Activated CD4-positive, CD25-positive, alpha-beta regulatory T cell treated with anti-CD3 and anti-CD28 coated beads, Interleukin-2, amount 50 U/mL, for 24 hours (primary cell): ENCODE results near the gene SSTR5.

Experiments
- ATAC-seq, 2 donors: fragments of 150-1000 bp; cut with Tn5 transposase; one replicate each; pipeline ENCODE4 v1.10.0; 2021; ENCODE audit warnings: mild to moderate bottlenecking in 1 of 2, moderate library complexity in 1 of 2

The SSTR5 gene

DNA sequence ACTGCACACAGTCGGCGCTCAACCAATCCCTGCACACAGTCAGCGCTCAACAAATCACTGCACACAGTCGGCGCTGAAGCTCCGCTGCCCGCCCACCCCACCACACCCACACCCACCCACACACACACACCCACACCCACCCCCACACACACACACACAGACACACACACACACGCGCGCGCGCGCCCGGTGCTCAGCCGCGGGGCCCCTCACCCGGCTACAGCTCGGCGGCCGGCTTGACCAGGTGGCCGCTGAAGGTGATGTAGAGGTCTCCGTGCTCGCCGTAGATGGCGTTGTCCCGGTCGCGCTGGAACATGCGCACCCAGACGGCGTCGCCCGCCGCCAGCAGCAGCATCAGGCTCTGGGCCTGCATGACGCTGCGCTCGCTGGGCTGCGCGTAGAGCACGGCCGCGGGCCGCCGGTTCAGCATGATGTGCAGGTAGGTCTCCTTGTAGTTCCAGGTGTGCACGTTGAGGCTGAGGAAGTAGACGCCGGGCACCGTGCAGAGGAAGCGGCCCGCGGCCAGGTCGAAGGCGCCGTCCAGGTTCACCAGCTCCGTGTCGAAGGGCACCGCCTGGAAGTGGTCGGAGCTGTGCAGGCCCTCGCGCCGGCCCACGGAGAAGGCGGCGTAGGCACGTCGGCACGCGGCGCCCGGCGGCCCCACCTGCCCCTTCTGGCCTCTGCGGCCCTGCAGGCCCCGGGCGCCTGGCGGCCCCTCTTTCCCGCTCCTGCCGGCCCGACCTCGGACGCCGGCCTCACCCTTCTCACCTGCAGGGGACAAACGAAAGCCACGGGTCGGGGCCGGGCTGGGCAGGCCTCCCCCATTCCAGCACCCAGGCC lies 21.0 kb downstream of the SSTR5 start:
- peak; percentile 15 to 29 for ATAC-seq

DNA sequence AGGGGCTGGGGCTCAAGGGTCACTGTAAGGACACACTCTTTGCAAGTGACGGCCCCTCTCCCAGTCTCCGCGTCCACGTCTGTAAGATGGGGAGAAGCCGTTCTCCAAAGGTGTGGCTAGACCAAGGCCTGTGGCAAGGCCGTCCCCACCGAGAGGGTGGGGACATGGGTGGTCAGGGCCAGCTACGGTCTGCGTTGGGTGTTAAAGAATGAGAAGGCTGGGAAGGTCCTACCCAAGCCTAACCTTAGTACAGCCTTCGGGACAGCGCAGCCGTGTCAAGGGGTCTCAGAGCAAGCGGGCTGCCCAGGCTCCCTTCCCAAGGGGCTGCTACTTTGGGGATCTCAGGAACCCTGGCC lies 21.6 kb downstream of the SSTR5 start:
- ATAC-seq, result no peak

DNA sequence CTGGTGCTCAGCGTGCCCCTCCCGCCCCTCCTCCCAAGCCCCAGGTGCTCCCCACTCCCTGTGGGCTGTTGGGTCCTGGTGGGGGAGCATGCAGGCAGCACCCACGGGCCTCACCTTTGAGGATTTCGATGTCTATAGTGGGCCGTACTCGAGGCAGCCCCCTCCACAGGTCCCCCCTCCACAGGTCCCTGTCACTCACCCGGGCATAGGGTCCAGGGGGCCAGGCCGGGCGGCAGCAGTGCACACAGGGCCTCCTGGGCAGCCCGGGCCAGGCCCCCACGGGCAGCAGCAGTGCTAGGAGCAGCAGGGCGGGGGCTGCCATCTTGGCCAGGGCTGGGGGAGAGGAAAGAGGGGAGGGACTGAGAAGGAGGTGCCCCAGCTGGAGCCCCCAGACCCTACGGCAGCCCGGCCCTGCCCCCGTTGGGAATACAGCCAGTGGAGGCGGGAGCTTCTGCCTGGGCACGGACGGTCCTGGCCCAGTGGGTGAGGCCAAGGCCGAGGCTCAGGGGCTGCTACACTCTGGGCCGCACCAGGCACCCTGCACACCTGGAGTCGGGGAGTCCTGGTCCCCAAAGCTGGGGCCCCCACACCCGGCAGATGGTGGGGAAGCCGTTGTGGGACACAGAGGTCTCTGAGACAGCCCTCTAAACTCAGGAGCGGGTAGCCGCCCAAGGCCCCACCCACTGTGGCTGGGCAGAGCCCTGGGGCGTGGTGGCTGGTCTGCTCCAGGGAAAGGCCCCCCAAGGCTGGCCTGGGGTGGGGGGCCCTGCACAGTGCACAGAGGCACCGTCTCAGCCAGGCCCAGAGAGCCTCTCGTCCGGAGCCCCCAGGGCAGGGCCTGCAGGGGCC lies 22.3 kb downstream of the SSTR5 start:
- ATAC-seq, result no peak

DNA sequence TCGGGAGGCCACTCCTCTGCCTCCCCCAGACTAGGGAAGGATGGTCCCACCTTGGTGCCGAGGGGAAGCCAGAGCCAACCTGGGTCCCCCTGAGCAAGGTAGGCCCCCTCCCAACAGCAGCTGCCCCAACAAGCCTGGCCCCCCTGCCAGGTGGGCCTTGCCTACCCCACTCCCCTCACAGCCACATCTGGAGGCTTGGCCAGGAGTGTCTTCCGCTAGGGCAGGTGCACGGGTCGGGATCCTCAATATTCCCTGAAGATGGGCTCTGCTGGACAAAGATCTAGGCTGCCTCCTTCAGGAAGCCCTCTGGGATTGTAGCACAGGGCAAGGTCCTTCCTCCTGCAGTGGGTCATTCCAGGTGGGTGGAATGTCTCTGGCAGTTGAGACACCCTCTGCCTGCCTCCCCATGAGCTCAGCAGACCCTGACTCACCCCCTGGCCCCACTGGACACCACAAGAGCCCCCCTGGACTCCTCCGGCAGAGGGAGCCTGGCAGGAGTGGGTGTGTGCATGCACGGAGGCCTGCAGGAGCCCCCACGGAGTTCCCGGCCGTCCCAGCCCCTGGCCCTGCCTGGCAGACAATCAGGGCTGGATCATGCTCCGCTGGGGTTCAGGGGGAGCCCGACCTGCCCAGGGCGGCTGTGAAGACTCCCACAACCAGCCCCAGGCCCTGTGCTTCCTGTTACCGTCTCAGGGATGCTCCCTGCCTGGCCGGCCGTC lies 23.1 kb downstream of the SSTR5 start:
- ATAC-seq, result no peak

DNA sequence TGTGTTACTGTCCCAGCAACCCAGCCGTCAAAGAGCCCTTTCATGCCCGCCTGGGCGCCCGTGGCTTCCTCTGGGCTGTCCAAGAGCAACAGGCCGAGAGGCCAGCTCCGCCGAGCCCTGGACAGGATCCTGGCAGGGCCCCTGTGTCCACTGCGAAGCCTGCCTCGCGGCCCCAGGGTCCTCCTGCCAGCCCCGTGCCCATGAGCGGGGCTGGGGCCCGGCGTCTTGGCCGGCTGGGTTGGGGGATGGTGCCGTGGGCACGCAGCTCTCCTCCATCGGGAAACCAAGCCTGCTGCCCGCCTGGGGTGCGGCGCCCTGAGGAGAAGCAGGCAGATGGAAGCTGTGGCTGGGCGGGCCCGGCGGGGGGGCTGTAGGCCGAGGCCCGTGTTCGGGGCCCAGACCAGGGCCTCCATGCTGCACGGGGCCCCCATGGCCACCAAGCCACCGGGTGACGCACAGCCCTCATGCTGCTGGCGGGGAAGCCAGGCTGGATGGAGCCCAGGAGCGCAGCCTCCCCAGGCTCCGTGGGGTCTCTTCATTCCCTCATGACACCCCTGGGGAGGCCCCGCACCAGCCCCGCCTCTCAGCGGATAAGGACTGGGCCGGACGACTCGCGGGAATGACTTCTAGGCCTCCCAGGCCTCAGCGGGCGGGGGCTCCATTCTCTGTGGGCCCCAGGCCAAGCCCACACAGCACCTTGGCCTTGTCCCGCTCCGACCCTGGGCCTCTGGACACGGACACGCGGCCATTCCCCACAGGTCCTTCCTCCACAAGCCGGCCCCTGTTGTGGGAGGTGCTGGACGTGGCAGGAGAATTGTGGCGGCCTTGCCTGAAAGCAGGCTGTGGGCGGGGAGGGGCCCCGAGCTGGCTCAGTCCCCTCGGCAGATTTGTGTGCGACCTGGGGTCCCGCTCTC lies 23.9 kb downstream of the SSTR5 start, which contains the start of gene C1QTNF8:
C1QTNF8 (minus strand) TSS at position 76 of the 914 bp plus-strand sequence. CDS start 1,322 bp downstream, outside the sequence.
- ATAC-seq, result no peak

DNA sequence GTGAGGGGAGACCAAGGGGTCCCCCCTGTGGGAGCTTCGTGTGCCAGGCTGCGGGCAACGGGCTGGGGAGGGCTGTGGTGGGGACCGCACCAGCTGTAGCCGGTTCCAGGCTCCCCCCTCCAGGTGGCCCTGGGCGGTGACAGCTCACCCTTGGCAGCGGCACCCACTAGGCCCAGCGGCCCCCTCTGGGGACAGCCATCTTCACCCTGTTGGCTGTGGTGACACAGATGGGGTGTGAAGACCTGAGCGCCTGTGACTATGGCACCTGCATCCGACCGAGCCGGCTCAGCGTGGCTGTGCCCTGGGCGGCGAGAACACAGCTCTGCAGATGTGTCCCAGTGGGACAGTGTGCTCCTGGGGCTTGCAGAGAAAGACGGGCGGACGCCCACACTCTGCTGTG lies 24.6 kb downstream of the SSTR5 start:
- peak in 1 of 2 donors; percentile 11 for ATAC-seq

DNA sequence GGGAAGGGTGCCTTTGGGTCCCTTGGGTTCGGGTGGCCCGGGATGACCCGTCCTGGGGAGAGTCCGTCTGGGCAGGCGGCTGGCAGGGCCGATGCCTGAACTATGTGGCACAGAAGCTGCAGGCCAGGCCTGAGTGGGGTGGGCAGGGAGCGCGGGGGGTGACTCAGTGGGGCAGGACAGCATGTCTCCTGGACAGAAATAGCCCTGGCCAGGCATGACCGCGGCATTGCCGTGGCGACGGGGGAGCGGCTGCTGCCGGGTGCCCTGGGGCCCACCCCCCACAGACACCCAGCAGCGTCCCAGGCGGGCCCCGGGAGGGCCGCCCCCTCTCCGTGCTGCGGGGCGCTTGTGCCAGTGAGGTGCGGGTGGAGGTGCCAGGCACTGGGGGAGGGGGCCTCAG lies 25.3 kb downstream of the SSTR5 start:
- no peak for ATAC-seq

DNA sequence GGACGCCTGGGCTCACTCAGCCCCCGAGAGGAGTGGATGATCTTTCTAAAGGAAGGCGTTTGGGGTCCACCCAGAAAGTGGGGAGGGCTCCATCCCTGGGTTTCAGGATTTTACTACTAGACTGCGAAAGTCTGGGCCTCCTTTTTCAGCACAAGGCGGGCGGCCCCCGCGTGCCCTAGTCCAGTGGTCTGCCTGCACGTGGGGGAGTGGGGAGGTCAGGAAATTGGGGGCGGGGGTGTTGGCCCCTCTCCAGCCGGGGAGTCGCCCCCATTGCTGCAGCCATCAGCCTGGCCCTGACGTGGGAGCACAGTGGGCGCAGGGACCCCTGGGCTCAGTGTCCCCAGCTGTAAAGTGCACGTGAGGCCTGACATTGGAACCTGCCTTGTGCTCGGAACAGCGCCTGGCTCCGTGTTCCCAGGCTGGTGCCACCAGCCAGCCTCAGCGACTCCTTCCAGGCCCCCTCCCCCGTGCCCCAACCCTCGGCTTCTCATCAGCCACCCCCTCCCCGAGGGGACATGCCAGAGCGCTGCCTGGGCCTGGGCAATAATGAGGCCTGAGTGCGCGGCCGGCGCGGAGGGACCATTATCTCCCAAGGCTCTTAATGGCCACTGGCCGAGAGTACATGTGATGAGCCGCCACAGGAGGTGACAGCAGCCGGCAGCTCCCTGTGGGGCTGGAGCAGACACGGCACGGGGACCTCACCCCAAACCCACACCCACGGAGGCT lies 25.9 kb downstream of the SSTR5 start:
- no peak for ATAC-seq

DNA sequence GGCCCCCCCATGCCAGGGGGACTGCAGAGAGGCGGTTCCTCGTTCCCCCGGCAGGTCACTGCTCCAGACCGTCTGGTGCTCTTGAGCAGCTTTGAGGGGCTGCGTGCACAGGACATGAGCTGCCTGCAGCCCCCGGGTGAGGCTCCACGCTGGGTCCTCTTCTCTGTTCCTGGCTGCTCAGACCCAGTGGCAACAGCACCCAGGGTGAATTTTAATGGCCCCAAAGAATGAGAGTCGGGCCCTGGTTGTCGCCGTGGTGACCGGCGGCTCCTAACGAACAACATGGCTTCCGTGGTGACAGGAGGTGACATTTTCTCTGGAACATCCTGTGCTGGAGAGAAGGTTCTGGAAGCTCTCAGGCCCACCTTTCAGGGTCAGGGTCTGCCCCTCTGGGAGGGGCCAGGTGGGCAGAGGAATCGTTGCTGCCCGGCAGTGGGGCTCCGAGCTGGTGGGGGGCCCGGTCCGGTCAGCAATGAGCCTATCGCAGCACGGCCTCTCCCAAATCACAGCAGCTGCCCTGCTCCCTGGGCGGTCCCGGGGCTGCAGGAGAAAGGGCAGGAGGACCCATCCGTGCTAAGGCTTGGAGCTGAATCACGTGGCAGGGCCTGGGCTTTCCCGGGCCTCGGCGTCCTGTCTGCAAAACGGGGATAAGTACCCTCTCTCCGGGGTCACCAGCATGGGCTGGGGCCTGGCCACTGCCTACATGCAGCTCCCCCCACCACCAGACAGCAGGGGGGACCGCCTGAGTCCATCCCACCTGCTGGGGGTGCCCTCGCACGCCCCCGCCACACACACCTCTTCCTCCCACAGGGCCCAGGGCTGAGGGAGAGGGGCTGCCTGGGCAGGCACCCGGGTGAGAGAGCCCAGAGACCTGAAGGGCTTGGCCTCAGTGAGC lies 26.9 kb downstream of the SSTR5 start:
- ATAC-seq, result no peak

DNA sequence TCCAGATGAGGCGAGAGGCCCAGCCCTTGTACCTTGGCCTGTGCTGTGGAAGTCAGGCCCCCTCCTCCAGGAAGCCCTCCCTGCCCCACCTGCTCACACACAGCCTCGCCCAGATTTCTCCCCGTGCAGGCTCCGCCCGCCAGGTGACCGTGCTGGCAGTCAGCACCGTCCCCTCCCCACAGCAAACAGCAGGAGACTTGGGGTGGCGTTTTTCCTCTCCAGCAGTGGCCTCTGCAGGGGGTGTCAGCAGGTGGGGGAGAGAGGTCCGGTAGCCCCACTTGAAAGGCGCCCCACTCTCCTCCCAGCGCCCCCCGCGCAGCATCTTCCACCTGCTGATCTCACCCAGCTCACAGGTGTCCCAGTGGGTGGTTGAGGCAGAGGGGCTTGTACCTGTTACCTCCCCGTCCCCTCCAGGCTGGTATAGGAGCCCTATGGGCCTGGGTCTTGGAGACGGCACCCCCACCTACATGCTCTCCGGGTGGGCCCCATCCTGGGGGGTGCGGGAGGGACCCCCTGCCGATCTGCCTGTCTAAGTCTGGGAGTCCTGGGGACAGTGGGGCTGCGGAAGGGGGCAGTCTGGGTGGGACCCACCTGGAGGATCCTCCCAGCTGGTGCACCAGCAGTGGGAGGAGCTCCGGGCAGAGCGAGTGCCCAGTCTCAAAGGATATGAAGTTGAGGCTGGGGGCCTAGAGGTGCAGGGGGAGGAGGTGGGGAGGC lies 27.7 kb downstream of the SSTR5 start:
- no peak for ATAC-seq

DNA sequence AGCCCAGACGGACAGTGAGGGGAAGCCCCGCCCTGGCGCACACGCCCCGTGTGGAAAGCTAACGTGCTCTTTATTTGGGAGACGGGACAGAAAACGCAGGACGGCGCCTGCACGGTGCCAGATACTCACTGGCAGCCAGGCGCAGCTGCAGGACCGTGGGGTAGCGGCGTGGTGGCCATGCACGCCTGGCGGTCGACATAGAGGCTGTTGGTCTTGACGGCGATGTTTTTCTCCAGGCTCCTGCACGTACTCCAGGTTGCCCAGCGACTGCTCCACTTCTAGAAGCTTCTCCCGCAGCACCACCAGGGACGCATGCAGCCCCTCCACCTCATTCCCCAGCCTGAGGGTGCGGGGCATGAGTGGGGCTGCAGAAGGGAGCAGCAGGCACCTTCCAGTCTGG lies 28.6 kb downstream of the SSTR5 start:
- no peak for ATAC-seq

DNA sequence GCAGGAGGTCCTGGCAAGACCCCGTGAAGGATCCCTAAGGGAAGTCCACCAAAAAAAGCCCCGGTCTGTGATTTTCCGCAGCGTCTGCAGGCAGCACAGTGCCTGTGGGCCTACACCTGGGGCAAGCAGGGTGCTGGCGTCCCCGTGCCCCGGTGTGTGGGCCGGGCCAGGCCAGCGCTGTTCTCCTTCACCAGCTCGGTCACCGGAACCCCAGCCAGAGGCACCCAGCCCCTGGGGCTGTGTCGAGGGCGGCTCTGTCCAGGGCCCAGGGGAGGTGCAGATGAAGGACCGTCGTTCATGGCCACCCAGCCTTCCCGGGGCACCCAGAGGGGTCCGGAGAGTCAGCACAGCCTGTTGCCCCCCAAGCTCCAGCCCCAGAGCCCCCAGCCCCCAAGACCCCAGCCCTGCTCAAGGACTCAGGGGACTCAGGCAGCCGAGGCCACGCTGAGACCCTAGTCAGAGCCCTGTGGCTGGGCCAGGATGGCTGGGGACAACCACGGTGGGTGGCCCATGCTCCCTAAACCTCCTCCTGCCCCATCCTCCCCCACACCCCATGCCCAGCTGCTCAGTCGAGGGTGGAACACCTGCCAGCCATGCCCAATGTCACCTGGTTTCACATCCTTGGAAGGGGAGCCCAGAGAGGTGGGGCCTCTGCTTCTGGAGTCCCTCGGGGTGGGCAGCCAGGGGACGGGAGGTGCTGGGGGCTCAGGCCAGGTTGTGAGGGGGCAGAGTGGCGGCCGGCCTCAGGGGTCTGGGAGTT lies 29.2 kb downstream of the SSTR5 start:
- ATAC-seq, result no peak

DNA sequence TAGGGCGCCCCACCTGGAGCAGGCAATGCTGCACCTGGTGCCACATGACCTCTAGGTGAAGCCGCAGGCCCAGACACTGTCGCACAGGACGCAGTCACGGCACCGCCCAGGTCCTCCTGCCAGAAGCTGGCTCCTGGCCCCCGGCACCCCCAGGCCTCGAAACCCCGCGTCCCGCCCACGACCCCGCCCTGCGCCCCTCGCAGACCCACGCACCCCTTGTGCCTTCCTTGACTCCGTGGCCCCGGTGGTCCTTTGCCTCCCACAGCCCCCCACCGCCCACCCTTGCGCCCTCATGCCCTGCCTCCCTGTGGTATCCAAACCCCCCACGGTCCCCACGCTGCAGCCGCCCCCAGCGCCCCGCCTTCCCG lies 29.8 kb downstream of the SSTR5 start:
- no peak for ATAC-seq

DNA sequence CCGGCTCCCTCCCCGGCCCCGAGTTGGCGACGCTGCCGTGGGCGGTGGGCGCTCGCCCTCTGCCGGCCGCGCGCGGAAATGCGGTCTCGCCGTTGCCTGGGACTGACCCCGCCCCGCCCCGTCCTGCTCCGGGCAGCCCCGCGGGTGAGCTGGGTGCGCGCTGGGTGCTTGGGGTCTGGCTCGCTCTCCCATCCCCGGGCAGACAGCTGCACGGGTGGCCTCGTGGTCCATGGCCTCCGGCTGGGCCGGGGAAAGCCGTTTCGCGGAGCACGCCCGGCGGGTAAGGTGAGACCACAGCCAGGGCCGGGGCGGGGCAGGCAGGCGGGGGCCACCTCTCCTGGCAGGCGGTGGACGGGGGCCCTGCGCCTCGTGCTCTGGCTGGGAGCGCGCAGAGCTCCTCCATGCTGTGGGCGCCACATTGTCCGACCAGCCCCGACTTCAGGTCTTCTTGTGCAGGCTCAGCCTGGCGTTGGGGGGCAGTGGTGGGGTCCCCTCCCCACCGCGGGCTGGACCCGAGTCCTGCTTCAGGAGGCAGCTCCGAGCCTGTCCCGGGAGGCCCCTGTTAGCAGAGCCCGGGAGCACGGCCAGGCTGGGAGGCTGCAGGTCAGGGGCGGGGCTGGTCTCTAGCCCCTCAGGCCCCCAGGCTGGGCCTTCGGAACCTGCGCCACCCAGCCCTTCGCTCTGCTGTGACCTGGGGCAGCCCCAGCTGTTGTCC lies 30.5 kb downstream of the SSTR5 start:
- ATAC-seq, result peak; percentile 71 to 72

DNA sequence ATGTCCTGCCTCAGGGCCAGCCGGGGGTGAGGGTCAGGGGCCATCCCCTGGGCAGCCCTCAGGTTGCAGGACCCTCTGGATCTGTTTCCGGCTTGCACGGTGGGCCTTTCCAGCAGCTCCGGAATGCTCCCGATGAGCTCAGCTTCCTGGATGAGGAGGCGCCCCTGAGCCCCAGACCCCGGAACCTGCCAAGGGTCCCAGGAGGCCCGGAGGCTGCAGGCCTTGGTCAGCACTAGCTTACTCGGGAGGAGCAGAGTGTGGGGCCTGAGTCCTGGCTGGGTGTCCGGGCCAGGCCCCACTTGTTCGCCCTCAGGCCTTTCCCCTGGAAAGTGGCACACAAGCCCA lies 31.1 kb downstream of the SSTR5 start:
- ATAC-seq, result no peak

DNA sequence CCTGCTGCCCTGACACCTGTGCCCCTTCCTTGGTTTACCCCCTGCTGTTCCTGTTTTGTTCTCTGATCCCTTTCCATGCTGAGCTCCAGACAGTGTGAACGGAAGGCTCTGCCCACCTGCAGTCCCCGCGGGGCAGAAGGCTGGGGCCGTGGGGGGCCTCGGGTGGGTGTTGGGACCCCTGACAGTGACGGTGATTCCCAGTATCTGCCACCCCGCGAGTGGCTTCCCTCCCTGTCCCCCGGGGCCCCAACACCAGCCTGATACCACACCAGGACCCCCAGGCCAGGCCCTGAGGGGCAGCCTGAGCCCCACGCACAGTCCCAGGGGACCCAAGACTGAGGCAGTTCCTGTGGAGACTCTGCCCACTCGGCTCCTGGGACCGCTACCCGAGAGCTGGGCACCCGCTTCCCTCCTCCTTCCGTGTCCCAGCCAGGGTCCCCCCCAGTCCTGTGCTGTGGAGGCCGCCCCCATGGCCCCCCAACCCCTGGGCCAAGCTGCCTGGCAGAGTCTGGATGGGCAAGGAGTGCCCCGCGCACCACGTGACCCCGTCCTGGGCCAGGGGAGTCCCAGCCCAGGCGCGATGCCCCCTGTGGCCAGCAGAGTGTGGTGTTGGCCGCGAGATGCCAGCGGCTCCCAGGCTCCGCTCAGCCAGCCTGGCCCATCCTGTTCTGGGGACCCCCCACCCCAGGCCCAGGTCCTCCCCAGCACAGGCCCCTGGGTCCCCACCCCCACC lies 33.5 kb downstream of the SSTR5 start:
- ATAC-seq, result peak; percentile 45 to 47

DNA sequence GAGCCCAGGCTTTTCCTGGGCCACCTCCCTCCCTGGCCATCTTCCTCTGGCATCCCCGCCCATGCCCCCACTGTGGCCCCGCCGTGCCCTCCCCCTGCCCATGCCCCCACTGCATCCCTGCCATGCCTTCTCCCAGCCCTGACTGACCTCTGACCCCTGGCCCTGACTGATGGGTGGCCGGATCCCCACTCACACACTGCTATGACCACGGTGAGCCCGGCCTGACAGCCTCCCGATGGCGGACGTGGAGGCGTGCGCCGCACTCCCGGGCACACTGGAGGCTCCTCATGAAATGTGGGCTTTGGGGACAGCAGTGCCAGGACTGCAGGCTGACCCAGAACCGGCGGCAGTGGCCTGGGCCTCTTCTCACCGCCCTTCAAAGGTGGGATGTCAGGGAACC lies 34.1 kb downstream of the SSTR5 start:
- ATAC-seq, result no peak

DNA sequence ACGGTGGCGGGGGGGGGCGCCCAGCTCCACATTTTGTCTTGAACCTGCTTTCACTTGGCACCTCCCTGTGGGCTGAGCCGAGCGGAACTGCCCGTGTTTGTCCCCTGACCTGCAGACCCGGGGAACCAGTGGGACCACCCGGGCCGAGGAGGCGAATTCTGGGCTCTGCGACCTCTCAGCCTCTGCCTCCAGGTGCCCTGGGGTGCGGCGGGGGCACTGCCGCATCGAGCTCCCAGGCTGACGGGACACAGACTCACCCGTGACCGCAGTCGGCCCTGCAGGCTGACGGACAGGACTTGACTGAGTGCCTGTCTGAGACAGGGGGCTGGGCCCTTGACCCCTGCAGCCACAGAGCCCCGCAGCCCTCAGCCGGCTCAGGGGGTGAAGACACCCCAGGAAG lies 34.6 kb downstream of the SSTR5 start:
- ATAC-seq, result no peak
